Endodermal cell (in vitro differentiated cells): ENCODE results near the gene MSANTD2. TPM values are rescaled to one million over a fixed set of nuclear protein-coding genes. Genes with fewer than 3 reads are reported as not detected.

Experiments
- DNase-seq: peaks from one replicate; pipeline ENCODE4 v3.0.0-alpha.2; 2017
- H3K27ac ChIP-seq: 2 replicates; pipeline ENCODE4 v1.5.1; 2013; ENCODE audit warnings: mild to moderate bottlenecking, low read depth, low read length, moderate library complexity
- H3K27me3 ChIP-seq: 2 replicates; pipeline ENCODE4 v1.6.1; 2013; ENCODE audit warnings: mild to moderate bottlenecking, low read length, moderate library complexity; ENCODE audit not compliant: insufficient read depth, control insufficient read depth, poor library complexity, severe bottlenecking
- H3K36me3 ChIP-seq: 2 replicates; pipeline ENCODE4 v1.7.0; 2013; ENCODE audit warnings: mild to moderate bottlenecking, low read length, moderate library complexity; ENCODE audit not compliant: control insufficient read depth, insufficient read depth
- H3K4me1 ChIP-seq: one replicate; pipeline ENCODE4 v1.7.0; 2013; ENCODE audit warnings: low read length; ENCODE audit not compliant: control insufficient read depth, insufficient read depth
- H3K4me3 ChIP-seq: 2 replicates; pipeline ENCODE4 v1.5.1; 2013; ENCODE audit warnings: mild to moderate bottlenecking, low read length, moderate library complexity
- H3K9ac ChIP-seq: 2 replicates; pipeline ENCODE4 v1.6.1; 2013; ENCODE audit warnings: mild to moderate bottlenecking, low read length, moderate library complexity; ENCODE audit not compliant: poor library complexity, severe bottlenecking; ENCODE audit errors: extremely low read depth
- H3K9me3 ChIP-seq: 2 replicates; pipeline ENCODE4 v1.6.1; 2013; ENCODE audit warnings: mild to moderate bottlenecking, low read length, moderate library complexity; ENCODE audit not compliant: control insufficient read depth
- H3K27ac Mint-ChIP-seq: 2 replicates; pipeline ENCODE4 v1.8.0; 2020; ENCODE audit warnings: mixed read lengths
- H3K27me3 Mint-ChIP-seq: 2 replicates; pipeline ENCODE4 v1.8.0; 2021; ENCODE audit warnings: mild to moderate bottlenecking, mixed read lengths; ENCODE audit not compliant: insufficient read depth
- H3K36me3 Mint-ChIP-seq: 2 replicates; pipeline ENCODE4 v1.8.0; 2020; ENCODE audit warnings: low read depth, mixed read lengths
- H3K4me1 Mint-ChIP-seq: 2 replicates; pipeline ENCODE4 v1.8.0; 2020; ENCODE audit warnings: mixed read lengths
- H3K4me3 Mint-ChIP-seq: 2 replicates; pipeline ENCODE4 v1.8.0; 2020; ENCODE audit warnings: mild to moderate bottlenecking, moderate library complexity, mixed read lengths
- H3K9me3 Mint-ChIP-seq: 2 replicates; pipeline ENCODE4 v1.8.0; 2020; ENCODE audit warnings: mild to moderate bottlenecking, mixed read lengths
- CTCF ChIP-seq: fragments of 200-600 bp; sonication (generic); conservative IDR thresholded peaks from 2 replicates; pipeline ENCODE4 v1.5.0; 2021; ENCODE audit warnings: antibody characterized with exemption, mild to moderate bottlenecking
- WGBS, 2 experiments: methylation state at CpG; one replicate each; pipeline versions ENCODE4 v1.1.5 to v1.1.7; 2013; ENCODE audit warnings: missing lambda C conversion rate in 2 of 2, mixed read lengths in 1 of 2; ENCODE audit not compliant: insufficient coverage in 1 of 2, insufficient read length in 1 of 2; 5-methylcytosine and 5-hydroxymethylcytosine counted together
- total RNA-seq, 2 donors: library from RNA; stranded (reverse); fragmentation: NEBNext Ultra II Directional in 1 of 2; extraction: Animal tissue kit (Norgen Biotek cat#: 25700) in 1 of 2; gene quantifications; 2 replicates in 1 of 2; 3 replicates in 1 of 2; pipeline ENCODE4 v1.2.1, GENCODE V29; 2021

The MSANTD2 gene
- total RNA-seq, 2 donors from 2014 or later = 18.3 to 21.3 TPM

- Mint-ChIP-seq H3K36me3 (no peaks in the 10 kb centered on the region), H3K4me3 (no peak overlapping the region), H3K27ac (no peak overlapping the region), H3K27me3 (peaks cover 79% of the 10 kb centered on the region), H3K4me1 (peaks cover 14% of the 10 kb centered on the region), H3K9me3 (no peaks in the 10 kb centered on the region)
- H3K27me3 ChIP-seq = peaks cover 71% of the 10 kb centered on the region
- H3K36me3 ChIP-seq = no peaks in the 10 kb centered on the region
- no peak overlapping the region for H3K9ac ChIP-seq
- DNase-seq = no peak
- no peak overlapping the region for H3K27ac ChIP-seq
- no peak overlapping the region for H3K4me3 ChIP-seq
- H3K9me3 ChIP-seq = no peaks in the 10 kb centered on the region
- no peak for TF ChIP-seq CTCF
- 81 to 83% methylated on average over 3 to 7 of the region's 7 CpGs for WGBS, 2 experiments
- H3K4me1 ChIP-seq = no peaks in the 10 kb centered on the region
Observed at GRCh38 chr11:124737638-124738305, 62.4 kb downstream of the MSANTD2 start.

GRCh38 chr11:124736736-124737135 is 63.5 kb downstream of the MSANTD2 start:
- no peak for DNase-seq
- peaks cover 69% of the 10 kb centered on the region for H3K27me3 Mint-ChIP-seq
- Histone ChIP-seq H3K27ac (no peak overlapping the region), H3K4me3 (no peak overlapping the region), H3K9me3 (no peaks in the 10 kb centered on the region), H3K27me3 (peaks cover 60% of the 10 kb centered on the region), H3K4me1 (no peaks in the 10 kb centered on the region), H3K9ac (no peak overlapping the region), H3K36me3 (no peaks in the 10 kb centered on the region)
- H3K4me1 Mint-ChIP-seq = peaks cover 14% of the 10 kb centered on the region
- no peaks in the 10 kb centered on the region for H3K9me3 Mint-ChIP-seq
- H3K27ac Mint-ChIP-seq = no peak overlapping the region
- WGBS, 2 experiments = 88 to 90% methylated on average over 3 of the region's 3 CpGs
- no peak overlapping the region for H3K4me3 Mint-ChIP-seq
- no peak for TF ChIP-seq CTCF
- no peaks in the 10 kb centered on the region for H3K36me3 Mint-ChIP-seq

- Mint-ChIP-seq H3K9me3 (no peaks in the 10 kb centered on the region), H3K4me3 (no peak overlapping the region), H3K27me3 (peaks cover 36% of the 10 kb centered on the region), H3K36me3 (no peaks in the 10 kb centered on the region), H3K4me1 (peaks cover 12% of the 10 kb centered on the region), H3K27ac (no peak overlapping the region)
- no peak for TF ChIP-seq CTCF
- Histone ChIP-seq H3K27ac (no peak overlapping the region), H3K36me3 (no peaks in the 10 kb centered on the region), H3K9me3 (no peaks in the 10 kb centered on the region), H3K4me3 (no peak overlapping the region), H3K27me3 (peaks cover 19% of the 10 kb centered on the region), H3K4me1 (no peaks in the 10 kb centered on the region), H3K9ac (no peak overlapping the region)
- WGBS, 2 experiments = 95 to 100% methylated on average over 3 to 4 of the region's 4 CpGs
- DNase-seq = no peak
Observed at GRCh38 chr11:124732230-124732629, 68.0 kb downstream of the MSANTD2 start.
